ENCODE data around the gene ADAMTSL4.

The ADAMTSL4 gene

GRCh38 chr1:150557065-150557600 lies 7.9 kb downstream of the ADAMTSL4 start:
- Histone ChIP-seq H3K4me3 (ENCODE audit: low read depth, low read length) (no peak overlapping the region), H3K36me3 (ENCODE audit: control insufficient read depth, insufficient read depth, low read length) (0 out of 2 replicates have a peak, but pooled peaks cover 3% of the 10 kb centered on the region), H3K27ac (ENCODE audit: low read depth, low read length) (no peak overlapping the region), H3K27me3 (ENCODE audit: control insufficient read depth, insufficient read depth, low read length) (no peaks in the 10 kb centered on the region), H3K4me1 (ENCODE audit: control insufficient read depth, insufficient read depth, low read length) (peaks cover 20% of the 10 kb centered on the region), H3K9me3 (ENCODE audit: control insufficient read depth, insufficient read depth, low read length) (no peaks in the 10 kb centered on the region), H3K9ac (ENCODE audit: low read depth, low read length) (no peak overlapping the region)

- Histone ChIP-seq H3K27me3 (ENCODE audit: control insufficient read depth, insufficient read depth, low read length) (no peaks in the 10 kb centered on the region), H3K9ac (ENCODE audit: low read depth, low read length) (no peak overlapping the region), H3K27ac (ENCODE audit: low read depth, low read length) (no peak overlapping the region), H3K36me3 (ENCODE audit: control insufficient read depth, insufficient read depth, low read length) (0 out of 2 replicates have a peak, but pooled peaks cover 3% of the 10 kb centered on the region), H3K4me1 (ENCODE audit: control insufficient read depth, insufficient read depth, low read length) (peaks cover 22% of the 10 kb centered on the region), H3K9me3 (ENCODE audit: control insufficient read depth, insufficient read depth, low read length) (no peaks in the 10 kb centered on the region), H3K4me3 (ENCODE audit: low read depth, low read length) (no peak overlapping the region)
Measured at GRCh38 chr1:150557813-150558212, 8.6 kb downstream of the ADAMTSL4 start.

GRCh38 chr1:150558303-150558704 lies 9.1 kb downstream of the ADAMTSL4 start:
- H3K27ac ChIP-seq (ENCODE audit: low read depth, low read length) = no peak overlapping the region
- peaks cover 27% of the 10 kb centered on the region for H3K4me1 ChIP-seq (ENCODE audit: control insufficient read depth, insufficient read depth, low read length)
- no peak overlapping the region for H3K9ac ChIP-seq (ENCODE audit: low read depth, low read length)
- H3K36me3 ChIP-seq (ENCODE audit: control insufficient read depth, insufficient read depth, low read length) = 0 out of 2 replicates have a peak, but pooled peaks cover 3% of the 10 kb centered on the region
- H3K4me3 ChIP-seq (ENCODE audit: low read depth, low read length) = no peak overlapping the region
- no peaks in the 10 kb centered on the region for H3K27me3 ChIP-seq (ENCODE audit: control insufficient read depth, insufficient read depth, low read length)
- H3K9me3 ChIP-seq (ENCODE audit: control insufficient read depth, insufficient read depth, low read length) = no peaks in the 10 kb centered on the region

- H3K4me3 ChIP-seq (ENCODE audit: low read depth, low read length) = no peak overlapping the region
- H3K27me3 ChIP-seq (ENCODE audit: control insufficient read depth, insufficient read depth, low read length) = no peaks in the 10 kb centered on the region
- no peak overlapping the region for H3K27ac ChIP-seq (ENCODE audit: low read depth, low read length)
- no peaks in the 10 kb centered on the region for H3K9me3 ChIP-seq (ENCODE audit: control insufficient read depth, insufficient read depth, low read length)
- H3K4me1 ChIP-seq (ENCODE audit: control insufficient read depth, insufficient read depth, low read length) = peaks cover 34% of the 10 kb centered on the region
- H3K9ac ChIP-seq (ENCODE audit: low read depth, low read length) = no peak overlapping the region
- 0 out of 2 replicates have a peak, but pooled peaks cover 3% of the 10 kb centered on the region for H3K36me3 ChIP-seq (ENCODE audit: control insufficient read depth, insufficient read depth, low read length)
Measured at GRCh38 chr1:150558761-150559655, 9.8 kb downstream of the ADAMTSL4 start.

GRCh38 chr1:150559656-150560010 lies 10.4 kb downstream of the ADAMTSL4 start:
- Histone ChIP-seq H3K9ac (ENCODE audit: low read depth, low read length) (no peak overlapping the region), H3K27ac (ENCODE audit: low read depth, low read length) (no peak overlapping the region), H3K9me3 (ENCODE audit: control insufficient read depth, insufficient read depth, low read length) (no peaks in the 10 kb centered on the region), H3K4me3 (ENCODE audit: low read depth, low read length) (no peak overlapping the region), H3K36me3 (ENCODE audit: control insufficient read depth, insufficient read depth, low read length) (0 out of 2 replicates have a peak, but pooled peaks cover 3% of the 10 kb centered on the region), H3K27me3 (ENCODE audit: control insufficient read depth, insufficient read depth, low read length) (no peaks in the 10 kb centered on the region), H3K4me1 (ENCODE audit: control insufficient read depth, insufficient read depth, low read length) (peaks cover 36% of the 10 kb centered on the region)

GRCh38 chr1:150560011-150560438 lies 10.8 kb downstream of the ADAMTSL4 start:
- Histone ChIP-seq H3K4me1 (ENCODE audit: control insufficient read depth, insufficient read depth, low read length) (peaks cover 36% of the 10 kb centered on the region), H3K4me3 (ENCODE audit: low read depth, low read length) (no peak overlapping the region), H3K9ac (ENCODE audit: low read depth, low read length) (no peak overlapping the region), H3K27me3 (ENCODE audit: control insufficient read depth, insufficient read depth, low read length) (no peaks in the 10 kb centered on the region), H3K36me3 (ENCODE audit: control insufficient read depth, insufficient read depth, low read length) (0 out of 2 replicates have a peak, but pooled peaks cover 3% of the 10 kb centered on the region), H3K9me3 (ENCODE audit: control insufficient read depth, insufficient read depth, low read length) (no peaks in the 10 kb centered on the region), H3K27ac (ENCODE audit: low read depth, low read length) (no peak overlapping the region)

- H3K4me1 ChIP-seq (ENCODE audit: control insufficient read depth, insufficient read depth, low read length) = peaks cover 36% of the 10 kb centered on the region
- no peaks in the 10 kb centered on the region for H3K36me3 ChIP-seq (ENCODE audit: control insufficient read depth, insufficient read depth, low read length)
- no peaks in the 10 kb centered on the region for H3K9me3 ChIP-seq (ENCODE audit: control insufficient read depth, insufficient read depth, low read length)
- H3K27me3 ChIP-seq (ENCODE audit: control insufficient read depth, insufficient read depth, low read length) = no peaks in the 10 kb centered on the region
- peak overlapping the region; percentile 100 for H3K27ac ChIP-seq (ENCODE audit: low read depth, low read length)
- peak overlapping the region; percentile 90 for H3K4me3 ChIP-seq (ENCODE audit: low read depth, low read length)
- H3K9ac ChIP-seq (ENCODE audit: low read depth, low read length) = peak overlapping the region; percentile 82
Measured at GRCh38 chr1:150560576-150561253, 11.5 kb downstream of the ADAMTSL4 start.

- Histone ChIP-seq H3K4me1 (ENCODE audit: control insufficient read depth, insufficient read depth, low read length) (peaks cover 31% of the 10 kb centered on the region), H3K36me3 (ENCODE audit: control insufficient read depth, insufficient read depth, low read length) (no peaks in the 10 kb centered on the region)
Measured at GRCh38 chr1:150561254-150561973, 12.2 kb downstream of the ADAMTSL4 start.

GRCh38 chr1:150561974-150562445 lies 12.8 kb downstream of the ADAMTSL4 start:
- Histone ChIP-seq H3K4me3 (ENCODE audit: low read depth, low read length) (peak overlapping the region; percentile 90), H3K27me3 (ENCODE audit: control insufficient read depth, insufficient read depth, low read length) (no peaks in the 10 kb centered on the region), H3K36me3 (ENCODE audit: control insufficient read depth, insufficient read depth, low read length) (no peaks in the 10 kb centered on the region), H3K9ac (ENCODE audit: low read depth, low read length) (peak overlapping the region; percentile 82), H3K9me3 (ENCODE audit: control insufficient read depth, insufficient read depth, low read length) (no peaks in the 10 kb centered on the region), H3K27ac (ENCODE audit: low read depth, low read length) (peak overlapping the region; percentile 100), H3K4me1 (ENCODE audit: control insufficient read depth, insufficient read depth, low read length) (peaks cover 37% of the 10 kb centered on the region)

More at GRCh38 chr1:150561254-150561973, 12.2 kb downstream of the ADAMTSL4 start:
- no peaks in the 10 kb centered on the region for H3K27me3 ChIP-seq (ENCODE audit: control insufficient read depth, insufficient read depth, low read length)
- peak overlapping the region; percentile 100 for H3K27ac ChIP-seq (ENCODE audit: low read depth, low read length)
- peak overlapping the region; percentile 82 for H3K9ac ChIP-seq (ENCODE audit: low read depth, low read length)
- H3K4me3 ChIP-seq (ENCODE audit: low read depth, low read length) = peak overlapping the region; percentile 90
- H3K9me3 ChIP-seq (ENCODE audit: control insufficient read depth, insufficient read depth, low read length) = no peaks in the 10 kb centered on the region
